Osteocyte (in vitro differentiated cells): ENCODE measurements around the gene PMEPA1. TPM values are rescaled to one million over a fixed set of nuclear protein-coding genes. Genes with fewer than 3 reads are reported as not detected.
A peak's percentile ranks its signal among the peaks of the same experiment; 100 is the strongest.

Experiments used
- DNase-seq: peaks from one replicate; pipeline ENCODE4 v3.0.0; 2021; ENCODE audit warnings: mixed read lengths; ENCODE audit not compliant: unreplicated experiment; ENCODE audit errors: extremely low spot score
- H3K27ac Mint-ChIP-seq: one replicate; pipeline ENCODE4 v1.8.0; 2021; ENCODE audit warnings: mild to moderate bottlenecking, mixed read lengths; ENCODE audit not compliant: unreplicated experiment
- H3K27me3 Mint-ChIP-seq: one replicate; pipeline ENCODE4 v1.8.0; 2021; ENCODE audit warnings: mixed read lengths; ENCODE audit not compliant: unreplicated experiment
- H3K36me3 Mint-ChIP-seq: one replicate; pipeline ENCODE4 v1.8.0; 2021; ENCODE audit warnings: mixed read lengths; ENCODE audit not compliant: unreplicated experiment
- H3K4me1 Mint-ChIP-seq: one replicate; pipeline ENCODE4 v1.8.0; 2021; ENCODE audit warnings: mixed read lengths; ENCODE audit not compliant: unreplicated experiment
- H3K4me3 Mint-ChIP-seq: one replicate; pipeline ENCODE4 v1.8.0; 2021; ENCODE audit warnings: mild to moderate bottlenecking, moderate library complexity, mixed read lengths; ENCODE audit not compliant: unreplicated experiment
- H3K9me3 Mint-ChIP-seq: one replicate; pipeline ENCODE4 v1.8.0; 2021; ENCODE audit warnings: mixed read lengths; ENCODE audit not compliant: unreplicated experiment
- CTCF ChIP-seq: fragments of 200-600 bp; sonication (generic); IDR thresholded peaks from 2 replicates; pipeline ENCODE4 v1.5.0; 2021; ENCODE audit warnings: antibody characterized with exemption, mild to moderate bottlenecking, moderate library complexity
- total RNA-seq: library from RNA; stranded (reverse); gene quantifications from 2 replicates; pipeline ENCODE4 v1.2.1, GENCODE V29; 2021

PMEPA1 gene
- total RNA-seq, 1 donor from 2014 or later = 24.1 TPM

GRCh38 chr20:57712851-57713504 lies 3.2 kb upstream of the PMEPA1 start:
- peaks cover 46% of the 10 kb centered on the region for H3K4me1 Mint-ChIP-seq
- H3K9me3 Mint-ChIP-seq = no peaks in the 10 kb centered on the region
- H3K27ac Mint-ChIP-seq = no peak overlapping the region
- no peak for DNase-seq
- H3K27me3 Mint-ChIP-seq = no peaks in the 10 kb centered on the region
- H3K4me3 Mint-ChIP-seq = no peak overlapping the region
- no peaks in the 10 kb centered on the region for H3K36me3 Mint-ChIP-seq
- TF ChIP-seq CTCF = no peak

- H3K4me3 Mint-ChIP-seq = no peak overlapping the region
- H3K27ac Mint-ChIP-seq = no peak overlapping the region
- no peaks in the 10 kb centered on the region for H3K27me3 Mint-ChIP-seq
- no peak for TF ChIP-seq CTCF
- H3K36me3 Mint-ChIP-seq = no peaks in the 10 kb centered on the region
- no peak for DNase-seq
- peaks cover 49% of the 10 kb centered on the region for H3K4me1 Mint-ChIP-seq
- no peaks in the 10 kb centered on the region for H3K9me3 Mint-ChIP-seq
These were observed 2.5 kb upstream of the PMEPA1 start for GRCh38 chr20:57712341-57712740.

- H3K4me1 Mint-ChIP-seq = peaks cover 54% of the 10 kb centered on the region
- TF ChIP-seq CTCF = no peak
- H3K4me3 Mint-ChIP-seq = no peak overlapping the region
- H3K27me3 Mint-ChIP-seq = no peaks in the 10 kb centered on the region
- no peak overlapping the region for H3K27ac Mint-ChIP-seq
- H3K36me3 Mint-ChIP-seq = no peaks in the 10 kb centered on the region
- no peaks in the 10 kb centered on the region for H3K9me3 Mint-ChIP-seq
- DNase-seq = no peak
These were observed 2.0 kb upstream of the PMEPA1 start for GRCh38 chr20:57711826-57712225.

- H3K4me1 Mint-ChIP-seq = peaks cover 59% of the 10 kb centered on the region
- DNase-seq = no peak
- H3K9me3 Mint-ChIP-seq = no peaks in the 10 kb centered on the region
- H3K4me3 Mint-ChIP-seq = peak overlapping the region; percentile 78
- H3K27ac Mint-ChIP-seq = peak overlapping the region; percentile 58
- no peaks in the 10 kb centered on the region for H3K36me3 Mint-ChIP-seq
- H3K27me3 Mint-ChIP-seq = no peaks in the 10 kb centered on the region
- TF ChIP-seq CTCF = no peak
These were observed 1.5 kb upstream of the PMEPA1 start for GRCh38 chr20:57711311-57711712.

GRCh38 chr20:57710841-57711240 lies 1.0 kb upstream of the PMEPA1 start:
- H3K4me3 Mint-ChIP-seq = peak overlapping the region; percentile 78
- H3K4me1 Mint-ChIP-seq = peaks cover 64% of the 10 kb centered on the region
- no peaks in the 10 kb centered on the region for H3K27me3 Mint-ChIP-seq
- peak overlapping the region; percentile 58 for H3K27ac Mint-ChIP-seq
- H3K9me3 Mint-ChIP-seq = no peaks in the 10 kb centered on the region
- no peaks in the 10 kb centered on the region for H3K36me3 Mint-ChIP-seq
- TF ChIP-seq CTCF = no peak
- no peak for DNase-seq
